CD14-positive monocyte (primary cell): ENCODE measurements around the gene ATP1A3. TPM values are rescaled to one million over a fixed set of nuclear protein-coding genes. Genes with fewer than 3 reads are reported as not detected.

Experiments used
- DNase-seq, 3 donors: peaks; one replicate each; pipeline ENCODE4 v3.0.0-alpha.2; 2011 to 2022
- H2AFZ ChIP-seq: 2 replicates; pipeline ENCODE4 v1.6.0; 2012; ENCODE audit warnings: mild to moderate bottlenecking, low read depth, low read length, inconsistent platforms; ENCODE audit not compliant: insufficient read depth, poor library complexity, severe bottlenecking
- H3K27ac ChIP-seq, 2 donors: 1 replicate in 1 of 2; 2 replicates in 1 of 2; pipeline ENCODE4 v1.5.1; 2012 to 2013; ENCODE audit warnings: low read length in 2 of 2, control low read depth in 1 of 2, inconsistent platforms in 1 of 2, low read depth in 1 of 2, mild to moderate bottlenecking in 1 of 2
- H3K27me3 ChIP-seq, 2 donors: one replicate each; pipeline versions ENCODE4 v1.6.0 to v1.6.1; 2011 to 2013; ENCODE audit warnings: low read length in 2 of 2; ENCODE audit not compliant: control insufficient read depth in 2 of 2, insufficient read depth in 2 of 2
- H3K36me3 ChIP-seq, 2 donors: replicated peaks in 1 of 2; 1 replicate in 1 of 2; 2 replicates in 1 of 2; pipeline versions ENCODE4 v1.5.1 to v1.6.1; 2012 to 2013; ENCODE audit warnings: low read length in 2 of 2, control low read depth in 1 of 2, inconsistent platforms in 1 of 2, mild to moderate bottlenecking in 1 of 2; ENCODE audit not compliant: insufficient read depth in 2 of 2, control insufficient read depth in 1 of 2
- H3K4me1 ChIP-seq, 2 donors: 1 replicate in 1 of 2; 2 replicates in 1 of 2; pipeline versions ENCODE4 v1.5.1 to v1.6.1; 2012 to 2013; ENCODE audit warnings: low read length in 2 of 2, control low read depth in 1 of 2, inconsistent platforms in 1 of 2, mild to moderate bottlenecking in 1 of 2, moderate library complexity in 1 of 2; ENCODE audit not compliant: insufficient read depth in 2 of 2, control insufficient read depth in 1 of 2
- H3K4me2 ChIP-seq: replicated peaks from 2 replicates; pipeline ENCODE3; 2012; ENCODE audit warnings: low read length, moderate library complexity, mild to moderate bottlenecking; ENCODE audit not compliant: poor library complexity, severe bottlenecking; ENCODE audit errors: extremely low read depth
- H3K4me3 ChIP-seq, 3 experiments: fragments of 200-600 bp in 1 of 3; sonication (generic) in 1 of 3; replicated peaks in 1 of 3; 1 replicate in 2 of 3; 2 replicates in 1 of 3; pipeline ENCODE4 v1.5.1; 2011 to 2013; ENCODE audit warnings: low read length in 3 of 3, mild to moderate bottlenecking in 3 of 3, control low read depth in 2 of 3, low read depth in 2 of 3, inconsistent platforms in 1 of 3, moderate library complexity in 1 of 3
- H3K79me2 ChIP-seq: 2 replicates; pipeline ENCODE4 v1.6.0; 2012; ENCODE audit warnings: mild to moderate bottlenecking, control low read depth, inconsistent platforms, low read length, moderate library complexity; ENCODE audit not compliant: insufficient read depth
- H3K9ac ChIP-seq: 2 replicates; pipeline ENCODE4 v1.6.0; 2017; ENCODE audit warnings: low read length, mild to moderate bottlenecking; ENCODE audit not compliant: insufficient read depth, poor library complexity, severe bottlenecking
- H3K9me3 ChIP-seq, 2 donors: replicated peaks in 1 of 2; 1 replicate in 1 of 2; 2 replicates in 1 of 2; pipeline versions ENCODE4 v1.5.1 to v1.6.1; 2012 to 2013; ENCODE audit warnings: low read length in 2 of 2, control low read depth in 1 of 2; ENCODE audit not compliant: control insufficient read depth in 1 of 2, insufficient read depth in 1 of 2
- H4K20me1 ChIP-seq: 2 replicates; pipeline ENCODE4 v1.6.0; 2012; ENCODE audit warnings: mild to moderate bottlenecking, low read length, control low read depth, moderate library complexity; ENCODE audit not compliant: insufficient read depth
- H3K27ac Mint-ChIP-seq, 7 donors: one replicate each; pipeline ENCODE4 v1.8.0; 2020; ENCODE audit warnings: mild to moderate bottlenecking in 7 of 7, mixed read lengths in 7 of 7, moderate library complexity in 6 of 7, inconsistent platforms in 2 of 7
- H3K27me3 Mint-ChIP-seq, 3 donors: one replicate each; pipeline ENCODE4 v1.8.0; 2021 to 2022; ENCODE audit warnings: low read depth in 3 of 3, mild to moderate bottlenecking in 3 of 3, mixed read lengths in 3 of 3, moderate library complexity in 3 of 3, inconsistent platforms in 1 of 3
- H3K36me3 Mint-ChIP-seq, 2 donors: one replicate each; pipeline ENCODE4 v1.8.0; 2020; ENCODE audit warnings: mixed read lengths in 2 of 2, inconsistent platforms in 1 of 2, mild to moderate bottlenecking in 1 of 2
- H3K4me1 Mint-ChIP-seq: one replicate; pipeline ENCODE4 v1.8.0; 2020; ENCODE audit warnings: mild to moderate bottlenecking, mixed read lengths
- H3K4me3 Mint-ChIP-seq, 2 donors: one replicate each; pipeline ENCODE4 v1.8.0; 2020; ENCODE audit warnings: mild to moderate bottlenecking in 2 of 2, mixed read lengths in 2 of 2, moderate library complexity in 1 of 2
- H3K9me3 Mint-ChIP-seq, 7 donors: one replicate each; pipeline ENCODE4 v1.8.0; 2020 to 2022; ENCODE audit warnings: mixed read lengths in 7 of 7, mild to moderate bottlenecking in 6 of 7, moderate library complexity in 6 of 7, inconsistent platforms in 2 of 7
- WGBS: methylation state at CpG from one replicate; pipeline ENCODE4 v1.1.5; 2013; ENCODE audit warnings: missing lambda C conversion rate; ENCODE audit not compliant: insufficient coverage; 5-methylcytosine and 5-hydroxymethylcytosine counted together
- intact Hi-C, 2 donors: fragments of 100-400 bp; cut with micrococcal nuclease; formaldehyde crosslinking; loops; one replicate each; pipeline versions ENCODE4 v1.15.0 to v1.15.1; 2023
- polyA plus RNA-seq, 3 donors: library from polyadenylated mRNA; depleted of rRNA in 1 of 3; unstranded in 2 of 3; stranded (reverse) in 1 of 3; fragments of 300-500 nt in 2 of 3; fragments of >200 nt in 1 of 3; fragmentation: Illumina TruSeq in 2 of 3; gene quantifications; 1 replicate in 2 of 3; 2 replicates in 1 of 3; pipeline ENCODE4 v1.2.3, GENCODE V29; 2012 to 2021
- TF ChIP-seq, protein P1 (sequence below): fragments of 200-600 bp; IDR thresholded peaks from one replicate; pipeline ENCODE4 v1.8.0; 2022; ENCODE audit warnings: antibody characterized with exemption, mild to moderate bottlenecking

The ATP1A3 gene
- polyA plus RNA-seq, 3 donors, result 0.07 to 0.10 TPM; not detected in 1

DNA sequence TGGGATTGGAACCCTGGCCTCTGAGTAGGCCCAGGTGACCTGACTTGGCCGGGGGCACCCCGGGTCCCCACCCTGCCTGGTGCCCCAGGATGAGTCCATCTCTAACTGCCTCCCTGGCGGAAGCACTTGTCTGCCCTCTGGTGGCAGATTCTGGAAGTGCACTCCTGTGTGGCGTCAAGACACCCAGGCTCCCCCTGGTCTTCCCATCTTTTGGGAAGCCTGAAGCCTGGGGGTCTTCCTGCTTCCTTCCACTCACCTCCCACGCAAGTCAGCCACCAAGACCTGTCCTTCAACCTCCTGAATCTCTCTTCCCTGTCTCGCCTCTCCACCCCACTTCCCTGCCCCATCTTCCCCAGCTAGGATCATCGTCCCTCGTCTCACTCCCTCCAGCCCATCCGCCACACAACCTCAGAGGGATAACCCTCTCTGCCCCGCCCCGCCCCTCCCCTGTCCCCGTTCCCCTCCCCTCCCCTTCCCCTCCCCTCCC, 42.3 kb downstream of the ATP1A3 start:
- Mint-ChIP-seq H3K36me3 (peaks cover 11 to 17% of the 10 kb centered on the region in 2 donors), H3K4me1 (peaks cover 2% of the 10 kb centered on the region), H3K4me3 (peak overlapping the region in 1 of 2 donors; percentile 37), H3K27ac (peak overlapping the region in 1 of 7 donors; percentile 66), H3K27me3 (peaks cover 0 to 5% (median 4%) of the 10 kb centered on the region in 3 donors), H3K9me3 (peaks cover 0 to 2% (median 0%) of the 10 kb centered on the region in 7 donors)
- H3K4me2 ChIP-seq, result no peak overlapping the region
- no peaks in the 10 kb centered on the region for H4K20me1 ChIP-seq
- H3K36me3 ChIP-seq, result peaks cover 0 to 16% of the 10 kb centered on the region in 2 donors
- H2AFZ ChIP-seq, result peak overlapping the region; percentile 27
- H3K4me1 ChIP-seq, result no peaks in the 10 kb centered on the region
- H3K9ac ChIP-seq, result no peak overlapping the region
- TF ChIP-seq, protein P1, sequence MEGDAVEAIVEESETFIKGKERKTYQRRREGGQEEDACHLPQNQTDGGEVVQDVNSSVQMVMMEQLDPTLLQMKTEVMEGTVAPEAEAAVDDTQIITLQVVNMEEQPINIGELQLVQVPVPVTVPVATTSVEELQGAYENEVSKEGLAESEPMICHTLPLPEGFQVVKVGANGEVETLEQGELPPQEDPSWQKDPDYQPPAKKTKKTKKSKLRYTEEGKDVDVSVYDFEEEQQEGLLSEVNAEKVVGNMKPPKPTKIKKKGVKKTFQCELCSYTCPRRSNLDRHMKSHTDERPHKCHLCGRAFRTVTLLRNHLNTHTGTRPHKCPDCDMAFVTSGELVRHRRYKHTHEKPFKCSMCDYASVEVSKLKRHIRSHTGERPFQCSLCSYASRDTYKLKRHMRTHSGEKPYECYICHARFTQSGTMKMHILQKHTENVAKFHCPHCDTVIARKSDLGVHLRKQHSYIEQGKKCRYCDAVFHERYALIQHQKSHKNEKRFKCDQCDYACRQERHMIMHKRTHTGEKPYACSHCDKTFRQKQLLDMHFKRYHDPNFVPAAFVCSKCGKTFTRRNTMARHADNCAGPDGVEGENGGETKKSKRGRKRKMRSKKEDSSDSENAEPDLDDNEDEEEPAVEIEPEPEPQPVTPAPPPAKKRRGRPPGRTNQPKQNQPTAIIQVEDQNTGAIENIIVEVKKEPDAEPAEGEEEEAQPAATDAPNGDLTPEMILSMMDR, result peak; percentile 99
- WGBS, result 4% methylated on average over 5 of the region's 12 CpGs
- intact Hi-C loops, result loop anchor here in 1 of 2 donors (5.0 kb wide), 1 partner anchor 79 kb away; no protein-coding TSS in a partner anchor
- no peak overlapping the region for H3K4me3 ChIP-seq
- H3K27me3 ChIP-seq, result no peaks in the 10 kb centered on the region
- no peak overlapping the region for H3K27ac ChIP-seq
- DNase-seq, result peak; percentile 56 to 67 (median 62)
- no peaks in the 10 kb centered on the region for H3K9me3 ChIP-seq
- no peaks in the 10 kb centered on the region for H3K79me2 ChIP-seq

DNA sequence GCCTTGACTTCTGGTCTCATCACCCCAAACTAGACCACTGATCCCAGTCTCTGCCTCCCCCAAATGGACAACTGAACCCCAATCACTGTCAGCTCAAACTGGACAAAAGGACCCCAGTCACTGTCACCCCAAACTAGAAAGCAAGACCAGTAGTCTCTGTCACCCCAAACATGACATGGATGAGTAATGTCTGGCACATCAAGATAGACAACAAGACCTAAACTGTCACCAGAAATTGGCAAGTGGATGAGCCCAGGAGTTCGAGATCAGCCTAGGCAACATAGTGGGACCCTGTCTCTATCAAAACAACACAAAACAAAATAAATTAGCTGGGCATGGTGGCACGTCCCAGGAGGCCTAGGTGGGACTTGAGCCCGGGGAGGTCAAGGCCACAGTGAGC, 46.9 kb downstream of the ATP1A3 start:
- H3K27me3 ChIP-seq, result no peaks in the 10 kb centered on the region
- no peak overlapping the region for H3K27ac ChIP-seq
- no peak overlapping the region for H3K9ac ChIP-seq
- Mint-ChIP-seq H3K27ac (peak overlapping the region in 1 of 7 donors; percentile 72), H3K4me3 (no peak overlapping the region), H3K4me1 (peaks cover 12% of the 10 kb centered on the region), H3K36me3 (no peaks in the 10 kb centered on the region), H3K9me3 (peaks cover 0 to 2% (median 0%) of the 10 kb centered on the region in 7 donors), H3K27me3 (peaks cover 13 to 22% (median 13%) of the 10 kb centered on the region in 3 donors)
- no peaks in the 10 kb centered on the region for H3K9me3 ChIP-seq
- 100% methylated on average over 3 of the region's 3 CpGs for WGBS
- no peak overlapping the region for H3K4me3 ChIP-seq
- H3K4me2 ChIP-seq, result no peak overlapping the region
- DNase-seq, result no peak
- H2AFZ ChIP-seq, result no peak overlapping the region
- TF ChIP-seq, protein P1, result no peak
- no peaks in the 10 kb centered on the region for H3K4me1 ChIP-seq
- no peaks in the 10 kb centered on the region for H4K20me1 ChIP-seq
- no peaks in the 10 kb centered on the region for H3K36me3 ChIP-seq
- intact Hi-C loops, result no loop called here
- no peaks in the 10 kb centered on the region for H3K79me2 ChIP-seq
